ENCODE measurements around the gene PVALB. TPM values are rescaled to one million over a fixed set of nuclear protein-coding genes. Genes with fewer than 3 reads are reported as not detected.

Gene PVALB
- total RNA-seq, 1 donor from 2014 or later = not detected

DNA sequence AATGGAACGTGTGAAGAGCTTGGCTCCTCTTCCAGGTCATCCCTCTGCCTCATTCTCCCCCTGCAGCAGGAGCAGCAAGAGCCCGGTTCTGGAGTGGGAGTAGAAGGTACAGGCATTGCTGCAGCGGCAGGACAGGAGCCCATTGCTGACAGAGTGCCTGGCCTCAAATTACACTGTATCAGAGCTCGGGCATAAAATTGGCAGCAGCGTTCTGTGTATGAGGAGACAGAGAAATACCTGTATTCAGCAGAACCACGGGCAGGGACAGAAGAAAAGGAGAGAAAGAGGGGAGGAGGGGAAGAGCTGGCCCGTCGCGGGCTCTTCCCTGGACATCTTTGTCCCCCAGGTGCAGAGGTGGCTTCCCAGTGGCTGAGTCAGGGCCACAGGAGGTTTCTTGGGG, 41.3 kb upstream of the PVALB start:
- H3K27me3 Mint-ChIP-seq (ENCODE audit: low read depth) = peaks cover 21% of the 10 kb centered on the region
- peaks cover 5% of the 10 kb centered on the region for H3K4me1 Mint-ChIP-seq (ENCODE audit: low read depth)
- no peaks in the 10 kb centered on the region for H3K36me3 Mint-ChIP-seq (ENCODE audit: low read depth)
- no peaks in the 10 kb centered on the region for H3K9me3 Mint-ChIP-seq (ENCODE audit: low read depth)
- H3K27ac Mint-ChIP-seq (ENCODE audit: unreplicated experiment) = no peak overlapping the region
- H3K4me3 Mint-ChIP-seq (ENCODE audit: unreplicated experiment) = no peak overlapping the region
- DNase-seq (ENCODE audit: low spot score) = no peak
- TF ChIP-seq, protein P1, sequence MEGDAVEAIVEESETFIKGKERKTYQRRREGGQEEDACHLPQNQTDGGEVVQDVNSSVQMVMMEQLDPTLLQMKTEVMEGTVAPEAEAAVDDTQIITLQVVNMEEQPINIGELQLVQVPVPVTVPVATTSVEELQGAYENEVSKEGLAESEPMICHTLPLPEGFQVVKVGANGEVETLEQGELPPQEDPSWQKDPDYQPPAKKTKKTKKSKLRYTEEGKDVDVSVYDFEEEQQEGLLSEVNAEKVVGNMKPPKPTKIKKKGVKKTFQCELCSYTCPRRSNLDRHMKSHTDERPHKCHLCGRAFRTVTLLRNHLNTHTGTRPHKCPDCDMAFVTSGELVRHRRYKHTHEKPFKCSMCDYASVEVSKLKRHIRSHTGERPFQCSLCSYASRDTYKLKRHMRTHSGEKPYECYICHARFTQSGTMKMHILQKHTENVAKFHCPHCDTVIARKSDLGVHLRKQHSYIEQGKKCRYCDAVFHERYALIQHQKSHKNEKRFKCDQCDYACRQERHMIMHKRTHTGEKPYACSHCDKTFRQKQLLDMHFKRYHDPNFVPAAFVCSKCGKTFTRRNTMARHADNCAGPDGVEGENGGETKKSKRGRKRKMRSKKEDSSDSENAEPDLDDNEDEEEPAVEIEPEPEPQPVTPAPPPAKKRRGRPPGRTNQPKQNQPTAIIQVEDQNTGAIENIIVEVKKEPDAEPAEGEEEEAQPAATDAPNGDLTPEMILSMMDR (IDR thresholded peaks at IDR 0.05) = no peak

DNA sequence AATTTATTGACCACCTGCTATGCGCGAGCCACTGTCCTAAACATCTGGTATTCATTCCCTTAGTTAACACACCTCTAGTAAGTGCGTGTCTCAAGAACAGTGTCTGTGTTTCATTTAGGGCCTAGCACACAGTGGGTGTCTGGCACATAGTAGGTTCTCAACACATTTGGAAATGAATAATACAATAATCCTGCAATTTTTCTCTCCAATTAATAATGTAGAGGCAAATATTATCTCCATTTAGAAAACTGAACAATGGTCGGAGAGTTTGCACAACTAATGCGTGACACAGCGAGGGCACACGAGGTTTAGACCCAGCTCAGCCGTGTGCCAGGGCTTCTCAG, 39.9 kb upstream of the PVALB start:
- Mint-ChIP-seq H3K27me3 (ENCODE audit: low read depth) (peaks cover 21% of the 10 kb centered on the region), H3K27ac (ENCODE audit: unreplicated experiment) (no peak overlapping the region), H3K9me3 (ENCODE audit: low read depth) (no peaks in the 10 kb centered on the region), H3K4me1 (ENCODE audit: low read depth) (peaks cover 5% of the 10 kb centered on the region), H3K4me3 (ENCODE audit: unreplicated experiment) (no peak overlapping the region), H3K36me3 (ENCODE audit: low read depth) (no peaks in the 10 kb centered on the region)
- no peak for DNase-seq (ENCODE audit: low spot score)
- TF ChIP-seq, protein P1 (IDR thresholded peaks at IDR 0.05) = peak; percentile 65

DNA sequence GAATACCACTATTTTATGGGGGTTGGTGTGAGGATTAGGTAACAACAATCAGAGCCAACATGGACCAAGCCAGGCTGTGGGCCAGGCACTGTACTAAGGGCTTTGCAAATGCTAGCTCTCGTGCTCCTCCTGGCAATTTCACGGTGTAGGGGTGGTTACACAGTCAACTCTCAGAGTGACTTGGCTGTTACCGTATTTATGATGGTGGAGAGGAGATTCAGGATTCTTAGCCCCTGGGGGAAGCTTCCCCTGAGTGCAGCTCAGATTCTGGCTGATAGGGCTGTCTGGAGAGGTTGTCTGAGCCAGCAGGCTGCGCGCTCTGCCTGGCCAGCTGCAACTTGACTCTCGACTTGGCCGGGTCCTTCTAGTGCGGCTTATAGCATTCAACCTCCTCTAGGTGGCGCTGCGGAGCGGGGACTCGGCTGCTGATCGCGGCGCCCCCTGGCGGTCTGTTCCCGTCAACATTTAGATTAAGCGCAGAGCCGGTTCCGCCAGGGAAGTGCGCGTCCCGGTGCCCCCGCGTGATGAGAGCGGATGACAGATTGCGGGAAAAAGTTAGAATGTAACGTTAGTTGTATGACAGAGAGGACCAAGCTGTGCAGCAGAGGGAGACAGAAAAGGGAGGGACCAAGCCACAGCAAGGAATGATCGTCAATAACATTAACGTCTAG, 39.4 kb upstream of the PVALB start:
- TF ChIP-seq, protein P1 (IDR thresholded peaks at IDR 0.05) = peak; percentile 100
- no peak for DNase-seq (ENCODE audit: low spot score)
- peak overlapping the region; percentile 23 for H3K4me3 Mint-ChIP-seq (ENCODE audit: unreplicated experiment)
- H3K27me3 Mint-ChIP-seq (ENCODE audit: low read depth) = peaks cover 21% of the 10 kb centered on the region
- H3K4me1 Mint-ChIP-seq (ENCODE audit: low read depth) = peaks cover 5% of the 10 kb centered on the region
- no peaks in the 10 kb centered on the region for H3K9me3 Mint-ChIP-seq (ENCODE audit: low read depth)
- no peaks in the 10 kb centered on the region for H3K36me3 Mint-ChIP-seq (ENCODE audit: low read depth)
- peak overlapping the region; percentile 50 for H3K27ac Mint-ChIP-seq (ENCODE audit: unreplicated experiment)

DNA sequence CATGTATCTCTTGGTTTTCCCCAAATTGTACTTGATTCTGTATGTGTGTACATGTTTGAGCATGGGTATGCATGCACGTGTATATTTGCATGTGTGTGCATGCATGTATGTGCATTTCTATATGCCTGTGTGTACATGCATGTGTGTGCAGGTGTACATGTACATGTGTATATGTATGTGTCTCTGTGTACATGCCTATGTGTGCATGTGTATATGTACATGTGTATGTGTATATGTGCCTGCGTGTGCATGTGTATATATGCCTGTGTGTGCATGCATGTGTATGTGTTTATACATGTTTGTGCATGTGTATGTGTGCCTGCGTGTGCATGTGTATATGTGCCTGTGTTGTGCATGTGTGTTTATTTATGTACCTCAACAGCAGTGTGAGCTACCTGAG, 38.6 kb upstream of the PVALB start:
- no peaks in the 10 kb centered on the region for H3K36me3 Mint-ChIP-seq (ENCODE audit: low read depth)
- no peak overlapping the region for H3K27ac Mint-ChIP-seq (ENCODE audit: unreplicated experiment)
- H3K4me3 Mint-ChIP-seq (ENCODE audit: unreplicated experiment) = no peak overlapping the region
- DNase-seq (ENCODE audit: low spot score) = no peak
- H3K4me1 Mint-ChIP-seq (ENCODE audit: low read depth) = peaks cover 5% of the 10 kb centered on the region
- no peaks in the 10 kb centered on the region for H3K9me3 Mint-ChIP-seq (ENCODE audit: low read depth)
- H3K27me3 Mint-ChIP-seq (ENCODE audit: low read depth) = peaks cover 28% of the 10 kb centered on the region
- TF ChIP-seq, protein P1 (IDR thresholded peaks at IDR 0.05) = no peak

DNA sequence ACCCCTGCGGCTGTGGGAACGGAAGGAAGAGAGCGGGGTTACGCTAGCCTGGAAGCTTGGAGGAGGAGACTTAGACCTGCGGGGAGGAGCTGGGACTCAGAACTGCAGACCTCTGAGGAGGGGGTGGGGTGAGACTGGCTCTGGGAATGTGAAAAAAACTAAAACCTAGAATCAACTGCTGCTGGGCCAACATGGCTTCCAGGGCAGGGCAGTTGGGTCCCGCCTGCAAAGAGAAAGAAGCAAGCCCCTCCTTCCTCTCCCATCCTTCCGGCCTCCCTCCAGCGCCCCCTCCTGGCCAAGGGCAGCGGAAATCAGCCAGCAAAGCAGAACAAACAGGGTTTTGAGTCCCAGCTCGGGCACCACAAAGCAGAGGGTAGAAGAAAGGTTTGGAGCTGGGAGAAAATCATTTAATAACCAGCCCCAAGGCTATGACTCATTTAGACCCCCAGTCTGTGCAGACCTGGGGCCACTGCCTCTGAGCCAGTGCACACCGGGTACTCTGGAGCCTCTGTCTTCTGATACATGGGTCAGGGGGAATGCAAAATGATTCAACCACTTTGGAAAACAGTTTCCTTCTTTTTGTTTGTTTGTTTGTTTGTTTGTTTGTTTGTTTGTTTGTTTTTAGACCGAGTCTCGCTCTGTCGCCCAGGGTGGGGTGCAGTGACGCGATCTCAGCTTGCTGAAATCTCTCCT, 36.7 kb upstream of the PVALB start:
- TF ChIP-seq, protein P1 (IDR thresholded peaks at IDR 0.05) = peak; percentile 78
- Mint-ChIP-seq H3K4me3 (ENCODE audit: unreplicated experiment) (no peak overlapping the region), H3K4me1 (ENCODE audit: low read depth) (peaks cover 5% of the 10 kb centered on the region), H3K27ac (ENCODE audit: unreplicated experiment) (no peak overlapping the region), H3K9me3 (ENCODE audit: low read depth) (no peaks in the 10 kb centered on the region), H3K27me3 (ENCODE audit: low read depth) (peaks cover 39% of the 10 kb centered on the region), H3K36me3 (ENCODE audit: low read depth) (no peaks in the 10 kb centered on the region)
- DNase-seq (ENCODE audit: low spot score) = no peak

All from chondrocyte (in vitro differentiated cells).